GM12878 (cell line): ENCODE results near the gene AXIN1. TPM values are rescaled to one million over a fixed set of nuclear protein-coding genes. Genes with fewer than 3 reads are reported as not detected.

ENCODE experiments used
- ATAC-seq: fragments of 200-7000 bp; cut with Tn5 transposase; 3 replicates; pipeline ENCODE4 v1.9.1; 2020; ENCODE audit warnings: mild to moderate bottlenecking, moderate library complexity
- BruUV-seq: library from RNA; stranded (reverse); fragments of 400-500 nt; replicated peaks from 2 replicates; lab custom pipeline; 2021; lab: Mats Ljungman, UMichigan
- CTCF ChIA-PET: fragments of 300-600 bp; sonication (Branson Sonifier 250); formaldehyde crosslinking; extraction: SDS; loops from one replicate; lab custom pipeline; 2021; ENCODE audit warnings: inconsistent platforms; lab: Yijun Ruan, JAX
- POLR2A ChIA-PET: fragments of 350-600 bp; formaldehyde crosslinking; extraction: SDS; loops from one replicate; lab custom pipeline; 2021; ENCODE audit warnings: inconsistent platforms; lab: Charles Lee
- RAD21 ChIA-PET: fragments of 300-600 bp; sonication (Branson Sonifier 250); formaldehyde crosslinking; loops from one replicate; lab custom pipeline; 2023; ENCODE audit warnings: antibody characterized with exemption; ENCODE audit not compliant: unreplicated experiment; lab: Charles Lee
- SMC1A ChIA-PET: fragments of 300-600 bp; sonication (Branson Sonifier 250); formaldehyde crosslinking; loops from one replicate; lab custom pipeline; 2023; ENCODE audit not compliant: unreplicated experiment, uncharacterized antibody; lab: Charles Lee
- DNase-seq: peaks from one replicate; pipeline ENCODE4 v3.0.0-alpha.2; 2011; ENCODE audit warnings: low read depth, low spot score
- FAIRE-seq: peaks from 3 replicates; lab custom pipeline; 2011; peaks lifted over from hg19 to GRCh38; lab: Jason Lieb, UNC
- H2AFZ ChIP-seq: 2 replicates; pipeline ENCODE4 v1.6.0; 2011; ENCODE audit warnings: low read depth, low read length, control low read depth; ENCODE audit not compliant: control insufficient read depth
- H3K27ac ChIP-seq: 2 replicates; pipeline ENCODE4 v1.5.1; 2011; ENCODE audit warnings: control low read depth; ENCODE audit not compliant: control insufficient read depth, insufficient read depth
- H3K27me3 ChIP-seq, 2 experiments: replicated peaks in 1 of 2; 2 replicates each; pipeline versions ENCODE4 v1.6.0 to v1.6.1; 2011; ENCODE audit warnings: low read length in 1 of 2; ENCODE audit not compliant: control insufficient read depth in 2 of 2, insufficient read depth in 2 of 2
- H3K36me3 ChIP-seq, 2 experiments: 2 replicates each; pipeline ENCODE4 v1.5.1; 2011; ENCODE audit warnings: low read length in 1 of 2; ENCODE audit not compliant: control insufficient read depth in 2 of 2, insufficient read depth in 2 of 2
- H3K4me1 ChIP-seq: 2 replicates; pipeline ENCODE4 v1.6.1; 2011; ENCODE audit warnings: mild to moderate bottlenecking, low read length, moderate library complexity, mixed read lengths; ENCODE audit not compliant: control insufficient read depth, insufficient read depth
- H3K4me2 ChIP-seq: 2 replicates; pipeline ENCODE4 v1.6.0; 2011; ENCODE audit warnings: control low read depth; ENCODE audit not compliant: control insufficient read depth, insufficient read depth
- H3K4me3 ChIP-seq: fragments of 200-600 bp; sonication (generic); 2 replicates; pipeline ENCODE4 v1.5.1; 2016
- H3K79me2 ChIP-seq: 2 replicates; pipeline ENCODE4 v1.6.0; 2011; ENCODE audit warnings: low read length; ENCODE audit not compliant: control insufficient read depth, insufficient read depth
- H3K9ac ChIP-seq: 2 replicates; pipeline ENCODE4 v1.8.0; 2011; ENCODE audit warnings: low read length, control low read depth, mixed read lengths; ENCODE audit not compliant: control insufficient read depth, insufficient read depth
- H3K9me3 ChIP-seq: replicated peaks from 3 replicates; pipeline ENCODE4 v1.5.1; 2011; ENCODE audit warnings: mild to moderate bottlenecking, low read length; ENCODE audit not compliant: control insufficient read depth, insufficient read depth
- H4K20me1 ChIP-seq: 2 replicates; pipeline ENCODE4 v1.6.0; 2011; ENCODE audit not compliant: control insufficient read depth, insufficient read depth
- CEBPZ ChIP-seq: fragments of 150-350 bp; IDR thresholded peaks from 2 replicates; pipeline ENCODE4 v1.6.1; 2016; ENCODE audit warnings: low read depth, low read length
- DPF2 ChIP-seq: fragments of 450-650 bp; IDR thresholded peaks from 2 replicates; pipeline ENCODE4 v1.6.1; 2017; ENCODE audit warnings: mild to moderate bottlenecking
- KDM1A ChIP-seq: fragments of 200-600 bp; sonication (generic); IDR thresholded peaks from 2 replicates; pipeline ENCODE4 v1.6.1; 2016; ENCODE audit warnings: borderline replicate concordance
- NBN ChIP-seq: fragments of 450-650 bp; IDR thresholded peaks from 2 replicates; pipeline ENCODE4 v1.6.1; 2016
- PAX8 ChIP-seq: fragments of 450-650 bp; IDR thresholded peaks from 2 replicates; pipeline ENCODE4 v1.6.1; 2017; ENCODE audit warnings: mild to moderate bottlenecking, moderate library complexity
- PBX3 ChIP-seq: IDR thresholded peaks from 2 replicates; pipeline ENCODE4 v1.6.1; 2011; ENCODE audit warnings: mild to moderate bottlenecking, low read depth, low read length, moderate library complexity; ENCODE audit not compliant: insufficient replicate concordance
- RAD21 ChIP-seq: IDR thresholded peaks from 2 replicates; pipeline ENCODE4 v1.6.1; 2011; ENCODE audit warnings: mild to moderate bottlenecking, low read depth, low read length, moderate library complexity; ENCODE audit not compliant: insufficient read depth
- SUZ12 ChIP-seq: fragments of 200-600 bp; sonication (generic); IDR thresholded peaks from one replicate; pipeline ENCODE4 v1.6.1; 2018; ENCODE audit warnings: antibody characterized with exemption, mild to moderate bottlenecking; ENCODE audit not compliant: unreplicated experiment
- TCF12 ChIP-seq: IDR thresholded peaks from 2 replicates; pipeline ENCODE4 v1.6.1; 2011; ENCODE audit warnings: low read depth, mild to moderate bottlenecking, low read length
- ZNF384 ChIP-seq: IDR thresholded peaks from 2 replicates; pipeline ENCODE4 v1.6.1; 2012; ENCODE audit warnings: low read depth, mild to moderate bottlenecking, low read length, improper control_type of control experiment, borderline replicate concordance
- ZNF622 ChIP-seq: fragments of 450-650 bp; IDR thresholded peaks from 2 replicates; pipeline ENCODE4 v1.6.1; 2017; ENCODE audit warnings: mild to moderate bottlenecking, inconsistent platforms
- WGBS: methylation state at CpG from one replicate; pipeline ENCODE4 v1.1.6; 2016; ENCODE audit warnings: low lambda C conversion rate; ENCODE audit not compliant: insufficient replicate concordance, insufficient coverage; ENCODE audit errors: missing lambda C conversion rate; 5-methylcytosine and 5-hydroxymethylcytosine counted together
- in situ Hi-C: fragments of 300-500 bp; cut with MboI; formaldehyde crosslinking; loops from 9 replicates; pipeline ENCODE4 v1.14.3; 2018; ENCODE audit warnings: mixed read lengths
- intact Hi-C: fragments of 100-400 bp; cut with micrococcal nuclease; formaldehyde crosslinking; loops from one replicate; pipeline ENCODE4 v1.14.2; 2022; ENCODE audit not compliant: unreplicated experiment
- polyA plus RNA-seq, 11 experiments: library from polyadenylated mRNA; depleted of rRNA in 4 of 11; unstranded in 6 of 11; stranded (reverse) in 5 of 11; fragments of >200 nt; fragmentation: Nextera tagmentation in 4 of 11; fragmentation: Illumina TruSeq in 1 of 11; extraction: Ambion mirVana in 4 of 11; extraction: Trizol in 1 of 11; gene quantifications; 1 replicate in 1 of 11; 2 replicates in 10 of 11; pipeline versions ENCODE4 v1.2.1 to v1.2.3, GENCODE V29; 2011 to 2016; ENCODE audit warnings: inconsistent platforms in 2 of 11, missing spikeins in 2 of 11, low read depth in 1 of 11
- total RNA-seq, 4 experiments: library from RNA; depleted of rRNA in 3 of 4; stranded (reverse); fragments of >200 nt in 3 of 4; fragmentation: Illumina TruSeq in 1 of 4; extraction: Trizol in 1 of 4; gene quantifications; 2 replicates each; pipeline versions ENCODE4 v1.2.1 to v1.2.3, GENCODE V29; 2013 to 2021
- TF ChIP-seq, protein P1 (sequence below): IDR thresholded peaks from 2 replicates; pipeline ENCODE4 v1.6.1; 2012; ENCODE audit warnings: improper control_type of control experiment, low read depth, low read length; ENCODE audit not compliant: insufficient replicate concordance

AXIN1 gene
- total and polyA plus RNA-seq, 10 of the 15 experiments (the other 5 are each of a cell fraction or from before 2014, with no cell fraction given): 0.26 to 27.1 (median 7.7) TPM

DNA sequence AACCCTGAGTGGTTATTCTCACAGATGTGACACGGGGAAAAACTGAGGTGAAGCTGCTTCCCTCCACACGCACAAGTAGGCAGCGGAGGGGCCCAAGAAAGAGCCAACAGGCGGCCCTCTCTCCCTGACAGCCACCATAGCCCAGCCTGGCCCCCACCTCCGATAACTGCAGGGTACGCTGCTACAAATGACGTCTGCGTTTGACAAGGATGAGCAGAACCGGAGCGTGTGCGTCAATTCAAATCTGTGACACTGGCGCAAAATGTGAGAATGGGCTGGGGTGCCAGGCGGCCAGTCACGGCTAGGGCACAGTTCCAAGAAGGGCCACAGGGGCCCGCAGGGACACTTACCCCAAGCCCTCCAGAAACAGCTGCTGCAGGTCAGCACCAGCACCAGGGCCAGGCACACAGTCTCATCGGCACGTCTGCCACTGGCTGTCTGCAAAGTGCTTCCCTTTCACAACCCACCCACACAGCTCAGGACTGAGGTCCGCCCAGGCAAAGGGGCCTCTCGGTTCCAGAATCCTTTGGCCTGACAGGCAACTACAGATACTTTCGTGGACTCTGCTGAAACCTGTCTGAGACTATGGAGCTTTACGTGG lies 14.4 kb downstream of the AXIN1 start (continued):
- TF ChIP-seq, protein P1, sequence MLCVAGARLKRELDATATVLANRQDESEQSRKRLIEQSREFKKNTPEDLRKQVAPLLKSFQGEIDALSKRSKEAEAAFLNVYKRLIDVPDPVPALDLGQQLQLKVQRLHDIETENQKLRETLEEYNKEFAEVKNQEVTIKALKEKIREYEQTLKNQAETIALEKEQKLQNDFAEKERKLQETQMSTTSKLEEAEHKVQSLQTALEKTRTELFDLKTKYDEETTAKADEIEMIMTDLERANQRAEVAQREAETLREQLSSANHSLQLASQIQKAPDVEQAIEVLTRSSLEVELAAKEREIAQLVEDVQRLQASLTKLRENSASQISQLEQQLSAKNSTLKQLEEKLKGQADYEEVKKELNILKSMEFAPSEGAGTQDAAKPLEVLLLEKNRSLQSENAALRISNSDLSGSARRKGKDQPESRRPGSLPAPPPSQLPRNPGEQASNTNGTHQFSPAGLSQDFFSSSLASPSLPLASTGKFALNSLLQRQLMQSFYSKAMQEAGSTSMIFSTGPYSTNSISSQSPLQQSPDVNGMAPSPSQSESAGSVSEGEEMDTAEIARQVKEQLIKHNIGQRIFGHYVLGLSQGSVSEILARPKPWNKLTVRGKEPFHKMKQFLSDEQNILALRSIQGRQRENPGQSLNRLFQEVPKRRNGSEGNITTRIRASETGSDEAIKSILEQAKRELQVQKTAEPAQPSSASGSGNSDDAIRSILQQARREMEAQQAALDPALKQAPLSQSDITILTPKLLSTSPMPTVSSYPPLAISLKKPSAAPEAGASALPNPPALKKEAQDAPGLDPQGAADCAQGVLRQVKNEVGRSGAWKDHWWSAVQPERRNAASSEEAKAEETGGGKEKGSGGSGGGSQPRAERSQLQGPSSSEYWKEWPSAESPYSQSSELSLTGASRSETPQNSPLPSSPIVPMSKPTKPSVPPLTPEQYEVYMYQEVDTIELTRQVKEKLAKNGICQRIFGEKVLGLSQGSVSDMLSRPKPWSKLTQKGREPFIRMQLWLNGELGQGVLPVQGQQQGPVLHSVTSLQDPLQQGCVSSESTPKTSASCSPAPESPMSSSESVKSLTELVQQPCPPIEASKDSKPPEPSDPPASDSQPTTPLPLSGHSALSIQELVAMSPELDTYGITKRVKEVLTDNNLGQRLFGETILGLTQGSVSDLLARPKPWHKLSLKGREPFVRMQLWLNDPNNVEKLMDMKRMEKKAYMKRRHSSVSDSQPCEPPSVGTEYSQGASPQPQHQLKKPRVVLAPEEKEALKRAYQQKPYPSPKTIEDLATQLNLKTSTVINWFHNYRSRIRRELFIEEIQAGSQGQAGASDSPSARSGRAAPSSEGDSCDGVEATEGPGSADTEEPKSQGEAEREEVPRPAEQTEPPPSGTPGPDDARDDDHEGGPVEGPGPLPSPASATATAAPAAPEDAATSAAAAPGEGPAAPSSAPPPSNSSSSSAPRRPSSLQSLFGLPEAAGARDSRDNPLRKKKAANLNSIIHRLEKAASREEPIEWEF: no peak
- TF ChIP-seq PBX3 (no peak), NBN (no peak), TCF12 (no peak)
- TF ChIP-seq, all 136 proteins: peak for 0

DNA sequence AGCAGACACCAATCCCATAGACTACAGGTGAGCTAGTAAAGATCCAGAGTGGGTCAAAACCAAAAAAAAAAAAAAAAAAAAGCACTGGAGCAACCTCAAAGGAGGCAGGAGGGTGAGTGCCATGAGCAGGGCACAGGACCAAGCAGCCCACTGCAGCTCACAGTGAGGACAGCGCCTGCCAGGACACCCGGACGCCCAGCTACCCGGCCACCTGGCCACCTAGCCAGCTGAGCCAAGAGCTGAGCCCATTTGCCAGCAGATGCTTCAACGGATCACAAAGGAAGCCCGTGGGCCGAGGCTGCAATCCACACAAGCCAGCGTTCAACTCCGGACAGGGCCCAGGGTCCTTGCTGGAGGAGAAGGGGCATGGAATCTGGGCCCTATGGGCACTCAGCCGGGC lies 15.1 kb downstream of the AXIN1 start:
- no peak overlapping the region for H3K27ac ChIP-seq
- in situ Hi-C loops (no loop called here), intact Hi-C loops (no loop called here)
- H3K79me2 ChIP-seq: peaks cover 27% of the 10 kb centered on the region
- DNase-seq (no peak), FAIRE-seq (no peak), ATAC-seq (no peak; the same call in 2 of the 3 replicates)
- no peaks in the 10 kb centered on the region for H3K27me3 ChIP-seq
- H3K9me3 ChIP-seq: no peaks in the 10 kb centered on the region; the same call in 2 of the 3 replicates
- no peak overlapping the region for H2AFZ ChIP-seq
- no peak overlapping the region for H3K4me2 ChIP-seq
- no peaks in the 10 kb centered on the region; a peak in 1 of 4 replicates for H3K36me3 ChIP-seq
- ChIA-PET RAD21 (interaction anchor here (1.2 kb wide), 1 partner anchor 15 kb away, joined by 4 read pairs; the partner anchor contains the start of gene AXIN1), POLR2A (interaction anchor here (0.6 to 1.2 kb wide), 5 partner anchors 8 to 298 kb away, joined by 3 to 9 read pairs (median 3); no protein-coding TSS in a partner anchor), SMC1A (no interaction called here), CTCF (no interaction called here)
- 98% methylated on average over 9 of the region's 10 CpGs for WGBS
- H3K4me1 ChIP-seq: no peaks in the 10 kb centered on the region
- no peak overlapping the region for H3K9ac ChIP-seq
- BruUV-seq: no TSS peak
- H4K20me1 ChIP-seq: no peaks in the 10 kb centered on the region
- no peak overlapping the region for H3K4me3 ChIP-seq
- TF ChIP-seq PAX8 (no peak), DPF2 (no peak), CEBPZ (no peak), ZNF384 (no peak), ZNF622 (no peak), SUZ12 (no peak), KDM1A (no peak), RAD21 (no peak)
